SK-N-SH treated with all-trans-retinoic acid at 6 μM for 48 hours (cell line): ENCODE data around the gene OSBPL5.

Source experiments
- ATAC-seq: fragments of 200-7000 bp; cut with Tn5 transposase; 3 replicates; pipeline ENCODE4 v1.9.1; 2020; ENCODE audit warnings: mild to moderate bottlenecking, moderate library complexity
- CREB5 ChIP-seq: fragments of 250-450 bp; sonication (Bioruptor Pico); IDR thresholded peaks from 2 replicates; pipeline ENCODE4 v1.5.1; 2020; ENCODE audit warnings: low read depth, mild to moderate bottlenecking, moderate library complexity
- CSDC2 ChIP-seq: fragments of 250-450 bp; sonication (Bioruptor Pico); IDR thresholded peaks from 2 replicates; pipeline ENCODE4 v1.5.0; 2020; ENCODE audit warnings: mild to moderate bottlenecking, moderate library complexity
- CSRNP3 ChIP-seq: fragments of 250-450 bp; sonication (Bioruptor Pico); IDR thresholded peaks from 2 replicates; pipeline ENCODE4 v1.5.1; 2021; ENCODE audit warnings: mild to moderate bottlenecking, moderate library complexity
- ESRRG ChIP-seq: fragments of 250-450 bp; sonication (Bioruptor Pico); IDR thresholded peaks from 2 replicates; pipeline ENCODE4 v1.6.1; 2021; ENCODE audit warnings: mild to moderate bottlenecking
- GLIS3 ChIP-seq: fragments of 250-450 bp; sonication (Bioruptor Pico); IDR thresholded peaks from 2 replicates; pipeline ENCODE4 v1.5.0; 2020; ENCODE audit warnings: mild to moderate bottlenecking, moderate library complexity
- ISL1 ChIP-seq: fragments of 250-450 bp; sonication (Bioruptor Pico); IDR thresholded peaks from 2 replicates; pipeline ENCODE4 v2.1.2; 2022; ENCODE audit warnings: mild to moderate bottlenecking, moderate library complexity
- OSR1 ChIP-seq: fragments of 250-450 bp; sonication (Bioruptor Pico); IDR thresholded peaks from 2 replicates; pipeline ENCODE4 v1.8.0; 2022; ENCODE audit warnings: moderate library complexity, mild to moderate bottlenecking, inconsistent platforms
- RARB ChIP-seq: fragments of 250-450 bp; sonication (Bioruptor Pico); IDR thresholded peaks from 2 replicates; pipeline ENCODE4 v1.8.0; 2021; ENCODE audit warnings: mild to moderate bottlenecking, moderate library complexity
- SNAI2 ChIP-seq: fragments of 250-450 bp; sonication (Bioruptor Pico); IDR thresholded peaks from 2 replicates; pipeline ENCODE4 v1.5.0; 2020; ENCODE audit warnings: mild to moderate bottlenecking, moderate library complexity
- TCF4 ChIP-seq: fragments of 250-450 bp; sonication (Bioruptor Pico); IDR thresholded peaks from 2 replicates; pipeline ENCODE4 v1.8.0; 2021; ENCODE audit warnings: mild to moderate bottlenecking, moderate library complexity, borderline replicate concordance
- TOX ChIP-seq: fragments of 250-450 bp; sonication (Bioruptor Pico); IDR thresholded peaks from 2 replicates; pipeline ENCODE4 v1.8.0; 2021; ENCODE audit warnings: mild to moderate bottlenecking, moderate library complexity, borderline replicate concordance
- TSHZ2 ChIP-seq: fragments of 250-450 bp; sonication (Bioruptor Pico); IDR thresholded peaks from 2 replicates; pipeline ENCODE4 v1.5.0; 2020; ENCODE audit warnings: mild to moderate bottlenecking, moderate library complexity
- ZFP30 ChIP-seq: fragments of 450-650 bp; formaldehyde crosslinking; IDR thresholded peaks from 2 replicates; pipeline ENCODE4 v1.5.0; 2022; ENCODE audit warnings: mild to moderate bottlenecking, moderate library complexity
- ZNF565 ChIP-seq: fragments of 450-650 bp; formaldehyde crosslinking; conservative IDR thresholded peaks from 2 replicates; pipeline ENCODE4 v1.5.0; 2020; ENCODE audit warnings: low read depth, mild to moderate bottlenecking, moderate library complexity
- ZNF70 ChIP-seq: fragments of 450-650 bp; formaldehyde crosslinking; IDR thresholded peaks from 2 replicates; pipeline ENCODE4 v1.5.0; 2020; ENCODE audit warnings: mild to moderate bottlenecking, moderate library complexity
- ZNF8 ChIP-seq: fragments of 450-650 bp; formaldehyde crosslinking; IDR thresholded peaks from 2 replicates; pipeline ENCODE4 v1.5.0; 2020; ENCODE audit warnings: mild to moderate bottlenecking, moderate library complexity
- TF ChIP-seq, protein P1 (sequence below): fragments of 250-450 bp; sonication (Bioruptor Pico); IDR thresholded peaks from 2 replicates; pipeline ENCODE4 v1.8.0; 2021; ENCODE audit warnings: low read depth, mild to moderate bottlenecking, moderate library complexity, borderline replicate concordance
- TF ChIP-seq, protein P2 (sequence below): fragments of 250-450 bp; sonication (Bioruptor Pico); IDR thresholded peaks from 2 replicates; pipeline ENCODE4 v1.8.0; 2020; ENCODE audit warnings: mild to moderate bottlenecking, moderate library complexity, borderline replicate concordance

Gene OSBPL5

GRCh38 chr11:3162410-3163240 is 2.5 kb downstream of the OSBPL5 start (continued):
- TF ChIP-seq TSHZ2 (CRISPR knock-in tag) (no peak), ZFP30 (CRISPR knock-in tag) (no peak), OSR1 (CRISPR knock-in tag) (no peak), TCF4 (no peak), ZNF70 (CRISPR knock-in tag) (no peak), ZNF565 (CRISPR knock-in tag) (no peak), ESRRG (no peak)

GRCh38 chr11:3161720-3162409 is 3.2 kb downstream of the OSBPL5 start:
- TF ChIP-seq ESRRG (no peak), GLIS3 (CRISPR knock-in tag) (no peak), CSDC2 (CRISPR knock-in tag) (no peak), CREB5 (CRISPR knock-in tag) (no peak), TOX (CRISPR knock-in tag) (no peak), ZNF8 (CRISPR knock-in tag) (no peak), CSRNP3 (no peak), SNAI2 (no peak), RARB (CRISPR knock-in tag) (no peak), ISL1 (no peak)
- TF ChIP-seq, protein P1, sequence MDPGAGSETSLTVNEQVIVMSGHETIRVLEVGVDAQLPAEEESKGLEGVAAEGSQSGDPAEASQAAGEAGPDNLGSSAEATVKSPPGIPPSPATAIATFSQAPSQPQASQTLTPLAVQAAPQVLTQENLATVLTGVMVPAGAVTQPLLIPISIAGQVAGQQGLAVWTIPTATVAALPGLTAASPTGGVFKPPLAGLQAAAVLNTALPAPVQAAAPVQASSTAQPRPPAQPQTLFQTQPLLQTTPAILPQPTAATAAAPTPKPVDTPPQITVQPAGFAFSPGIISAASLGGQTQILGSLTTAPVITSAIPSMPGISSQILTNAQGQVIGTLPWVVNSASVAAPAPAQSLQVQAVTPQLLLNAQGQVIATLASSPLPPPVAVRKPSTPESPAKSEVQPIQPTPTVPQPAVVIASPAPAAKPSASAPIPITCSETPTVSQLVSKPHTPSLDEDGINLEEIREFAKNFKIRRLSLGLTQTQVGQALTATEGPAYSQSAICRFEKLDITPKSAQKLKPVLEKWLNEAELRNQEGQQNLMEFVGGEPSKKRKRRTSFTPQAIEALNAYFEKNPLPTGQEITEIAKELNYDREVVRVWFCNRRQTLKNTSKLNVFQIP (CRISPR knock-in tag) = no peak
- TF ChIP-seq, protein P2, sequence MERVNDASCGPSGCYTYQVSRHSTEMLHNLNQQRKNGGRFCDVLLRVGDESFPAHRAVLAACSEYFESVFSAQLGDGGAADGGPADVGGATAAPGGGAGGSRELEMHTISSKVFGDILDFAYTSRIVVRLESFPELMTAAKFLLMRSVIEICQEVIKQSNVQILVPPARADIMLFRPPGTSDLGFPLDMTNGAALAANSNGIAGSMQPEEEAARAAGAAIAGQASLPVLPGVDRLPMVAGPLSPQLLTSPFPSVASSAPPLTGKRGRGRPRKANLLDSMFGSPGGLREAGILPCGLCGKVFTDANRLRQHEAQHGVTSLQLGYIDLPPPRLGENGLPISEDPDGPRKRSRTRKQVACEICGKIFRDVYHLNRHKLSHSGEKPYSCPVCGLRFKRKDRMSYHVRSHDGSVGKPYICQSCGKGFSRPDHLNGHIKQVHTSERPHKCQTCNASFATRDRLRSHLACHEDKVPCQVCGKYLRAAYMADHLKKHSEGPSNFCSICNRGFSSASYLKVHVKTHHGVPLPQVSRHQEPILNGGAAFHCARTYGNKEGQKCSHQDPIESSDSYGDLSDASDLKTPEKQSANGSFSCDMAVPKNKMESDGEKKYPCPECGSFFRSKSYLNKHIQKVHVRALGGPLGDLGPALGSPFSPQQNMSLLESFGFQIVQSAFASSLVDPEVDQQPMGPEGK (CRISPR knock-in tag) = no peak
- ATAC-seq = no peak

DNA sequence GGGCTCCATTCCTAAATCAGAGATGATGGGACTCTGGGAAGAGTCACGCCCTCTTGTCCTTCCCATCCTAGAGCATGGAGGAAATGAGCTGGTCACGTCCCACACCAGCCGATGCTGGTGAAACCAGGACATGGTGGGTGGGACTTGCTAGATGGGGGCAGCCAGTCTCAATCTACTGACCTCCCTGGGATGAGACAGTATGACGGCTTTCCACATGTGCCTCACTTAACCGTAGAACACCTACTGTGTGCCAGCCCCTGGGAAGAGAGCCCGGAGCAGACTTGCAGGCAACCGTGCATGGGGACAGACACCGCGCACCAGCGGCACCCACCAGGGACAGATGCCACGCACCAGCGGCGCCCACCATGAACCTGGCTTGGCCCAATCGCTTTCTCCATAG is 3.8 kb downstream of the OSBPL5 start:
- ATAC-seq = no peak
- TF ChIP-seq TCF4 = no peak
- TF ChIP-seq, protein P2 (CRISPR knock-in tag) = no peak
- TF ChIP-seq, all 23 proteins: peak for 0
